GM19324 (cell line): ENCODE measurements around the gene LRBA.
"Not testable (repeated sequence)": the region's sequence is repeated elsewhere in the genome, so short reads cannot be mapped to it uniquely, and the experiment has no call there.

Experiments
- ATAC-seq: cut with Tn5 transposase; IDR thresholded peaks from one replicate; pipeline ENCODE4 v1.9.1; 2021; ENCODE audit warnings: mild to moderate bottlenecking, moderate library complexity; ENCODE audit not compliant: unreplicated experiment, low FRiP score

Gene LRBA

DNA sequence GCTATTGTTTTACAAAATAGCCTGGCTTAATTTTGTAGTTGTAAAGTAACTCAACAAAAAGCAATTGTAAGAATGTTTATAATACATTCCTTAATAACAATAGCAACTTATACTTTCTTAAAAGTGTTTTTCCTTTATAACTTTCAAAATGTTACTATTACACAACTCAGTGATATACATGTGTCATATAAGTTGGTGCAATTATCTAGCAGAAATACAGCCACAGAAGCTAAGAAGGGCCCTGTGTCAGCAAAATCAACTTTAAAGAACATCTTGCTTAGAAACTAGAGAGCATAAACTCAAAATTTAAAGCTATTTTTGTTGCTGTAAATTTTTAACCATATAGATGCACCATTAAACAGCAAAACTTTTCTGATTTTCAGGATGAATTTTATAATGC, 474.5 kb downstream of the LRBA start:
- no peak for ATAC-seq

GRCh38 chr4:150537911-150538310, 477.2 kb downstream of the LRBA start:
- not testable (repeated sequence) for ATAC-seq

DNA sequence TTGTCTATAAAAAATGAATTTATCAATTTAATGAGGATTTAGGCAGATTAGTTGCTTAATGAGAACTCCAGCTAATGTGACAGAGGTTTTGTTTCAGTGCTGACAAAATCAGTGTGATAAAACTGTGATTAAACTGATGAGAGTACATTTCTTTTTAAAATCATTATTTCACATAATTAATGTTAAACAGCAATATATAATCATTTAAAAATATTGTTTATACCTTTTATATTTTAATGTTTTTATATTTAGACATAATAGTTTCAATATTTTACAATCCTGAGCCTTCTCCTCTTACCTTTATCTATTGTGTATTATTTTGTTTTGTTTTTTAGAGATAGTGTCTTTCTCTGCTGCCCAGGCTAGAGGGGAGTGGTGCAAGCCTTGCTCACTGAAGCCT, 480.3 kb downstream of the LRBA start:
- ATAC-seq: no peak

DNA sequence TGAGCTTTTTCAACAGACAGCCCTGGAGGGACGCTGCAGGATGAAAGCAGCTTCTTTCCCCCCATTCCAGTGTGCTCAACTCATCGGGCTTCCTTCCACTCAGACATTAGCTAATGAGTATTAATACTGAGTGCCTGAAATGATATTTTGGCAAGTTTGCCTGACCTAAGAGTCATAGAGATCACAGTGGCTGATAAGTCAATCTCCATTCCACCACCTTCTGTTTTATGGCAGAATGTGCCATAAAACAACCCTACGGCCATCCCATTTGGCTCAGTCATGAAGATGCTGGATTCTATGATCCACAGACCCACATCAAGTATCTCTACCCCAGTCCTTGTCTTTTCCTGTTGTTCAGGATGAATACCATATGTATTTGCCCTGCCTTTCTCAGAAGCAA, 481.4 kb downstream of the LRBA start:
- ATAC-seq: no peak

GRCh38 chr4:150525321-150525868, 489.7 kb downstream of the LRBA start:
- ATAC-seq: no peak

GRCh38 chr4:150518559-150518958, 496.5 kb downstream of the LRBA start:
- no peak for ATAC-seq

- ATAC-seq: no peak
Observed at GRCh38 chr4:150515135-150515534, 499.9 kb downstream of the LRBA start.

- no peak for ATAC-seq
Observed at GRCh38 chr4:150514709-150515108, 500.4 kb downstream of the LRBA start.

DNA sequence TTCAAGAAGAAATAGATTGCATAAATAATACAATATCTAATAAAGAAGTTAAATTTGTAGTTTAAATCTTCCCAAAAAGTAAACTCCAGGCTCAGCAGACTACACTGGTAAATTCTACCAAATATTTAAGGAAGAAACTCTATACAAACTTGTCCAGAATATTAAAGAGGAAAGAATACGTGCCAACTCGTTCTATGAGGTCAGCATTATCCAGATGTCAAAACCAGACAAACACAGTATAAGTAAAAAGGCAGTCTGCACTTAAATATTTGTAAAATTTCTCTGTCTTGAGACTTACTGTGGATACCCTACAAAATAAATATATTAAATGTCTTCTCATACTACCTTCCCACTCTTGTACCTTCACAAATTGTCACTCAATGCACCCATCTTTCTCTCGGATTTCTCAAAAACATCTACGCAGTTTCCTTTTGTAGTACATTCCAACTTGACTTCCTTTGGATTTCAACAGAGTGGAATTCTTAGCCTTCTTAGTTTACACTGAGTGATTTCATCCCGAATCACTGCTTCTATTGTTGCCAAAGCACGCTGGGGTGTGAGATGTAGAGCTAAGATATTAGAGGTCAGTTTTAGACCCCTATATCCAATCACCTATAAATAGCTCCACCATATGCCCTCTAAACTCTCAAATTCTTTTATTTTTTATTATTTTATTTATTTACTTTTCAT, 504.8 kb downstream of the LRBA start:
- no peak for ATAC-seq

DNA sequence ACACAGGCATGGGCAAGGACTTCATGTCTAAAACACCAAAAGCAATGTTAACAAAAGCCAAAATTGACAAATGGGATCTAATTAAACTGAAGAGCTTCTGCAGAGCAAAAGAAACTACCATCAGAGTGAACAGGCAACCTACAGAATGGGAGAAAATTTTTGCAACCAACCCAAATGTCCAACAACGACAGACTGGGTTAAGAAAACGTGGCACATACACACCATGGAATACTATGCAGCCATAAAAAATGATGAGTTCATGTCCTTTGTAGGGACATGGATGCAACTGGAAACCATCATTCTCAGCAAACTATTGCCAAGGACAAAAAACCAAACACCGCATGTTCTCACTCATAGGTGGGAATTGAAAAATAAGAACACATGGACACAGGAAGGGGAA, 507.4 kb downstream of the LRBA start:
- ATAC-seq: not testable (repeated sequence)

GRCh38 chr4:150501983-150502382, 513.1 kb downstream of the LRBA start:
- no peak for ATAC-seq

DNA sequence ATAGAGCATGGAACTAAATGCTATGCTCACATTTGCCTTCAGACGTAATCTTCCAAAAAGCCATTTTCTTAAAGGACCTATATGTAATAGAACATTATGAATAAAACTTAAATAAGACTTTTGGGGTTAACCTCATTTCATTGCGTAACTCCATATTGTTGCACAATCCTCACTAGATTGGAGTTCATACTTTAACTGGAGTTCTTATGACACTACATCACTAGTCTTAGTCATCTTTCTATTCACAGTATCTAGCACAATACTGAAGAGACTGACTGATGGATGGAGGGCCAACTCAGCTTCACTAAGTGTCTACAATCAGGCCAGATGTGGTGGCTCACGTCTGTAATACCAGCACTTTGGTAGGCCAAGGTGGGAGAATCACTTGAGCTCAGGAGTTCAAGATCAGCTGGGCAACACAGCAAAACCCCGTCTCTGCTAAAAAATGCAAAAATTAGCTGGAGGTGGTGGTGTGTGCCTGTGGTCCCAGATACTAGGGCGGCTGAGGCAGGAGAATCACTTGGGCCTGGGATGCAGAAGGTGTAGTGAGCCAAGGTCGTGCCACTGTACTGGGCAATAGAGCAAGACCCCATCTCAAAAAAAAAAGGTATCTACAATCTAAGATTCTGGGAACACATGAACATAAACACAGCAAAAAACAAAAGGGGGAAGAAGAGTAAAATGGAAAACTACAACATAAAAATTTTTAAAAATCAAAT, 513.9 kb downstream of the LRBA start:
- no peak for ATAC-seq

- ATAC-seq: no peak
Observed at GRCh38 chr4:150497612-150498011, 517.5 kb downstream of the LRBA start.

- ATAC-seq: no peak
Observed at GRCh38 chr4:150495550-150495949, 519.5 kb downstream of the LRBA start.

DNA sequence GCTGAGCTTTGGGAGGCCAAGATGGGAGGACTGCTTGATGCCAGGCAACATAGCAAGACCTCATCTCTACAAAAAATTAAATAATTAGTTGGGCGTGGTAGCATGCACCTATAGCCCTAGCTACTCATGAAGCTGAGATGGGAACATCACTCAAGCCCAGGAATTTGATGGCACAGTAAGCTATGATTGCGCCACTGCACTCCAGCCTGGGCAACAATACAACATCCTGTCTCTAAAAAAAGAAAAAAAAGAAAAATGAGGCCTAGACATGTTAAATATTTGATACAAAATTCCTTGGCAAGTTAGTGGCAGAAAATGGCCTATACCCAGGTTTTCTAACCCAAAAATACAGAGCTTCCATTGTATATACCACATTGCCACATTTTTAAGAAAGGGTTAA, 521.2 kb downstream of the LRBA start:
- no peak for ATAC-seq

- no peak for ATAC-seq
Observed at GRCh38 chr4:150491132-150492049, 523.7 kb downstream of the LRBA start.

DNA sequence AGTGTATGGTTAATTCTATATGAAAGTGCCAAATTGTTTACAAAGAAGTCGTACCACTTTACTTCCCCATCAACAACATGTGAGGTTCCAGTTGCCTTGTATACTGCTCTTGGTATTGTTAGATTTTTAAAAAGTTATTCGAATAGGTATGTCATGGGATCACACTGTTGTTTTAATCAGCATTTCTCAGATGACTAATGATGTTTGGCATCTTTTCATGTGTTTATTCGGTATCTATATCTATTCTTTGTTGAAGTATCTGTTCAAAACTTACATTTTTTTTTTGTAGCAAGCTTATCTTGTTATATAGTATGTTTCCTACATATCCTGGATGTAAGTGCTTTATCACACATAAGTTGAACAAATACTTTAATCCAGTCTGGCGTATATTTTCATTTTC, 532.5 kb downstream of the LRBA start:
- no peak for ATAC-seq

- no peak for ATAC-seq
Observed at GRCh38 chr4:150479657-150480056, 535.4 kb downstream of the LRBA start.

DNA sequence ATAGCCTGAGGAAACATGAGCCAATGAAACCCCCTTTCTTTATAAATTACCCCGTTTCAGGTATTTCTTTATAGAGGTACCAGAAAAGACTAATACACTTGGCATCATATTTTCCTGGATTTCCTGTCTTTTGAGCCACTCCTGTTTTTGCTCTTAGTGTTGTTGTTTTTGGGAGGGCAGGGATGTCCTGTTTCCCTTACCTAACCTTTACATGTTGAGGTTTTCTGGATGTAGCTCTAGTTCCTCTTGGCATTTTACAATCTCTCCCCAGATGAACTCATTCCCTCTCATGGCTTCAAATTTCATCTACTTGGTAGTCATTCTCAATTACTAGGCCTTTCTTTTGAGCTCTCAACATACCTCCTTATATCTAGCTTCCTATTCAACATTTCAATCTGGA, 537.2 kb downstream of the LRBA start:
- ATAC-seq: no peak

- no peak for ATAC-seq
Observed at GRCh38 chr4:150476776-150477175, 538.3 kb downstream of the LRBA start.

GRCh38 chr4:150475763-150476162, 539.3 kb downstream of the LRBA start:
- no peak for ATAC-seq
